PC-9 (cell line): Measurements from ENCODE around the gene LGSN. TPM values are rescaled to one million over a fixed set of nuclear protein-coding genes. Genes with fewer than 3 reads are reported as not detected.

Experiments
- BruUV-seq: library from RNA; stranded (reverse); fragments of 400-500 nt; replicated peaks from 2 replicates; lab custom pipeline; 2021; lab: Mats Ljungman, UMichigan
- CTCF ChIA-PET: fragments of 300-600 bp; sonication (Branson Sonifier 250); formaldehyde crosslinking; loops from one replicate; lab custom pipeline; 2022; ENCODE audit warnings: antibody characterized with exemption; lab: Charles Lee
- POLR2A ChIA-PET: fragments of 300-600 bp; sonication (Branson Sonifier 250); formaldehyde crosslinking; loops from one replicate; lab custom pipeline; 2022; ENCODE audit warnings: antibody characterized with exemption; ENCODE audit not compliant: unreplicated experiment; lab: Charles Lee
- DNase-seq, 2 experiments: peaks; one replicate each; pipeline versions ENCODE4 v3.0.0 to v3.0.0-alpha.2; 2015 to 2022; ENCODE audit warnings: mixed read lengths in 1 of 2
- H2AFZ ChIP-seq: fragments of 200-600 bp; sonication (generic); 2 replicates; pipeline ENCODE4 v1.8.1; 2017; ENCODE audit warnings: antibody characterized with exemption
- H3F3A ChIP-seq: fragments of 200-600 bp; sonication (generic); 2 replicates; pipeline ENCODE4 v1.8.1; 2017; ENCODE audit warnings: antibody characterized with exemption, mild to moderate bottlenecking, low read depth; ENCODE audit not compliant: insufficient read depth
- H3K27ac ChIP-seq: fragments of 200-600 bp; sonication (generic); 2 replicates; pipeline ENCODE4 v1.6.1; 2016; ENCODE audit warnings: mixed run types
- H3K27me3 ChIP-seq: fragments of 200-600 bp; sonication (generic); 2 replicates; pipeline ENCODE4 v1.6.1; 2016; ENCODE audit warnings: low read depth, mixed run types; ENCODE audit not compliant: insufficient read depth
- H3K36me3 ChIP-seq: fragments of 200-600 bp; sonication (generic); 2 replicates; pipeline ENCODE4 v1.6.1; 2016; ENCODE audit warnings: low read depth, mixed run types
- H3K4me1 ChIP-seq: fragments of 200-600 bp; sonication (generic); replicated peaks from 2 replicates; pipeline ENCODE4 v1.6.1; 2016; ENCODE audit warnings: mixed run types; ENCODE audit not compliant: insufficient read depth
- H3K4me2 ChIP-seq: fragments of 200-600 bp; sonication (generic); 2 replicates; pipeline ENCODE4 v1.6.1; 2017; ENCODE audit warnings: mixed run types
- H3K4me3 ChIP-seq: fragments of 200-600 bp; sonication (generic); 2 replicates; pipeline ENCODE4 v1.6.1; 2016; ENCODE audit warnings: mixed run types
- H3K79me2 ChIP-seq: fragments of 200-600 bp; sonication (generic); 2 replicates; pipeline ENCODE4 v1.6.1; 2017; ENCODE audit warnings: low read depth, mixed run types
- H3K9me2 ChIP-seq: fragments of 200-600 bp; sonication (generic); 2 replicates; pipeline ENCODE4 v1.8.1; 2017; ENCODE audit warnings: mild to moderate bottlenecking; ENCODE audit not compliant: insufficient read depth
- H3K9me3 ChIP-seq: fragments of 200-600 bp; sonication (generic); 2 replicates; pipeline ENCODE4 v1.8.1; 2016; ENCODE audit warnings: low read depth; ENCODE audit not compliant: insufficient read depth
- H4K20me1 ChIP-seq: fragments of 200-600 bp; sonication (generic); 2 replicates; pipeline ENCODE4 v1.8.1; 2017; ENCODE audit not compliant: insufficient read depth
- CTCF ChIP-seq: fragments of 200-600 bp; sonication (generic); conservative IDR thresholded peaks from 2 replicates; pipeline ENCODE4 v1.6.1; 2017; ENCODE audit warnings: mixed run types, antibody characterized with exemption, mild to moderate bottlenecking, moderate library complexity
- EZH2 ChIP-seq: fragments of 200-600 bp; sonication (generic); IDR thresholded peaks from 2 replicates; pipeline ENCODE4 v1.8.0; 2017; ENCODE audit warnings: antibody characterized with exemption, low read depth
- intact Hi-C: fragments of 100-400 bp; cut with micrococcal nuclease; formaldehyde crosslinking; loops from one replicate; pipeline ENCODE4 v1.10.0; 2022; ENCODE audit not compliant: unreplicated experiment
- total RNA-seq: library from RNA; stranded (reverse); gene quantifications from 2 replicates; pipeline ENCODE4 v1.2.3, GENCODE V29; 2021

The LGSN gene
- total RNA-seq, 1 experiment from 2014 or later: not detected

GRCh38 chr6:63317641-63318040 is 2.1 kb downstream of the LGSN start:
- Histone ChIP-seq H4K20me1 (no peaks in the 10 kb centered on the region), H3K4me3 (no peak overlapping the region), H3K9me3 (no peaks in the 10 kb centered on the region), H3K27me3 (no peaks in the 10 kb centered on the region), H3K79me2 (no peaks in the 10 kb centered on the region), H2AFZ (no peak overlapping the region), H3K4me2 (no peak overlapping the region), H3F3A (no peaks in the 10 kb centered on the region), H3K4me1 (no peaks in the 10 kb centered on the region), H3K27ac (no peak overlapping the region), H3K36me3 (no peaks in the 10 kb centered on the region), H3K9me2 (peaks cover 2% of the 10 kb centered on the region; the same call in 1 of the 2 replicates)
- intact Hi-C loops: no loop called here
- DNase-seq: no peak
- no TSS peak for BruUV-seq
- POLR2A ChIA-PET: no interaction called here
- CTCF ChIA-PET: no interaction called here
- TF ChIP-seq EZH2 (no peak), CTCF (no peak)

GRCh38 chr6:63316113-63316512 is 3.7 kb downstream of the LGSN start:
- Histone ChIP-seq H3K9me2 (peaks cover 4% of the 10 kb centered on the region; the same call in 1 of the 2 replicates), H3K4me2 (no peak overlapping the region), H3K27me3 (no peaks in the 10 kb centered on the region), H3K79me2 (no peaks in the 10 kb centered on the region), H3K9me3 (no peaks in the 10 kb centered on the region), H3K4me3 (no peak overlapping the region), H3K4me1 (no peaks in the 10 kb centered on the region), H3F3A (no peaks in the 10 kb centered on the region), H3K27ac (no peak overlapping the region), H3K36me3 (no peaks in the 10 kb centered on the region), H4K20me1 (no peaks in the 10 kb centered on the region), H2AFZ (no peak overlapping the region)
- intact Hi-C loops: no loop called here
- POLR2A ChIA-PET: no interaction called here
- CTCF ChIA-PET: no interaction called here
- no peak for DNase-seq
- TF ChIP-seq CTCF (no peak), EZH2 (no peak)
- no TSS peak for BruUV-seq

- ChIA-PET CTCF (no interaction called here), POLR2A (no interaction called here)
- H3K4me1 ChIP-seq: no peaks in the 10 kb centered on the region
- no TSS peak for BruUV-seq
- no peaks in the 10 kb centered on the region for H3K36me3 ChIP-seq
- no peaks in the 10 kb centered on the region for H3K79me2 ChIP-seq
- no peaks in the 10 kb centered on the region for H3K27me3 ChIP-seq
- no peak overlapping the region for H3K4me3 ChIP-seq
- TF ChIP-seq CTCF: no peak
- TF ChIP-seq EZH2: no peak
- H3K27ac ChIP-seq: no peak overlapping the region
- peaks cover 4% of the 10 kb centered on the region; the same call in 1 of the 2 replicates for H3K9me2 ChIP-seq
- intact Hi-C loops: no loop called here
- no peaks in the 10 kb centered on the region for H3K9me3 ChIP-seq
- no peaks in the 10 kb centered on the region for H4K20me1 ChIP-seq
- no peak for DNase-seq
- no peaks in the 10 kb centered on the region for H3F3A ChIP-seq
- H3K4me2 ChIP-seq: no peak overlapping the region
- H2AFZ ChIP-seq: no peak overlapping the region
Observed at GRCh38 chr6:63313111-63313510, 6.7 kb downstream of the LGSN start.
